Nephron (organoid): Measurements from ENCODE around the gene SEC16B.

Experiments
- H3K27ac Mint-ChIP-seq, 3 experiments: 2 replicates each; pipeline ENCODE4 v1.8.0; 2020; ENCODE audit warnings: mixed read lengths in 3 of 3, mild to moderate bottlenecking in 2 of 3, moderate library complexity in 1 of 3
- H3K27me3 Mint-ChIP-seq: 2 replicates; pipeline ENCODE4 v1.8.0; 2021; ENCODE audit warnings: low read depth, mild to moderate bottlenecking, moderate library complexity, mixed read lengths
- H3K36me3 Mint-ChIP-seq: 2 replicates; pipeline ENCODE4 v1.8.0; 2020; ENCODE audit warnings: low read depth, mixed read lengths
- H3K4me1 Mint-ChIP-seq: 2 replicates; pipeline ENCODE4 v1.8.0; 2020; ENCODE audit warnings: mixed read lengths
- H3K4me3 Mint-ChIP-seq, 3 experiments: 2 replicates each; pipeline ENCODE4 v1.8.0; 2020; ENCODE audit warnings: mild to moderate bottlenecking in 3 of 3, mixed read lengths in 3 of 3, moderate library complexity in 2 of 3
- H3K9me3 Mint-ChIP-seq: 2 replicates; pipeline ENCODE4 v1.8.0; 2020; ENCODE audit warnings: mixed read lengths
- CTCF ChIP-seq, 3 experiments: fragments of 200-600 bp; sonication (generic); IDR thresholded peaks; one replicate each; pipeline ENCODE4 v1.5.0; 2021; ENCODE audit warnings: antibody characterized with exemption in 3 of 3; ENCODE audit not compliant: unreplicated experiment in 3 of 3

SEC16B gene

DNA sequence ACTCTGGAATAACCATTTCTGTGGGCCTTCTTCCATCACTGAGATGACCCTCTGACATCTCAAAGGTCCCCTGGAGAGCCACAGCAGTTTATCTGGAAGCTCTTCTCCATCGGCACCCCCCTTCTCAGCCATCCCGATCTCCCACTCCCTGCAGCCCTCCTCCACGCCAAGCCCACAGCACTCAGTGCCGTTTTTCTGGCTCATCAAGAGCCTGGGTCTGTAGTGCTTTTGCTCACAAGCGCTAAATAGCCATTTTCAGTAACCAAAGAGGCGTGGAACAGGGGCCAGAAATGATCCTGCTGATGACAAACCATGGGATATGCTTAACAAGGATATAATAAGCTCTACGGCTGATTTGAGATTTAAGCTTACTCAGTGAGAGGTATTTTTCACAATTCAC lies 17.6 kb downstream of the SEC16B start:
- Mint-ChIP-seq H3K4me3 (no peak overlapping the region), H3K27me3 (peaks cover 4% of the 10 kb centered on the region), H3K36me3 (no peaks in the 10 kb centered on the region), H3K4me1 (peaks cover 12% of the 10 kb centered on the region), H3K9me3 (no peaks in the 10 kb centered on the region), H3K27ac (no peak overlapping the region)
- no peak for TF ChIP-seq CTCF (IDR thresholded peaks at IDR 0.05; ENCODE audit: unreplicated experiment in 3 of 3)

DNA sequence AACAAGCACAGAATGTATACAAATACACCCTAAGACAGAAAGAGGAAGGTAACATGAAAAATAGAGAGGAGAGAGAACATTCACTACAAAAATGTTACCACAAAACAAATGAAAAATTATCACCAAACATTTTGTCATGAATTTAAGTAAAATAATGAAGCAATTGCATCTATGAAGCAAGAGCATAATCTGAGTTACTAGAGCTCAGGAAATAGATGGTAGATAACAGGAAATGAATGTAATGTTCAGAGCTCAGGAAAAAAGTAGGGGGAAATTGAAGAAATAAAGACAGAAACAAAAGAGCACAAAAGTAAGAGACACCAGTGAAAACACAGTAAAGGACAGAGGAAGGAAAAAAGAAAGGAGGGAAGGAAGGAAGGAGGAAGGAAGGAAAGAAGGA lies 19.4 kb downstream of the SEC16B start:
- H3K4me1 Mint-ChIP-seq = peaks cover 28% of the 10 kb centered on the region
- H3K36me3 Mint-ChIP-seq = no peaks in the 10 kb centered on the region
- H3K27ac Mint-ChIP-seq = no peak overlapping the region
- no peak for TF ChIP-seq CTCF (IDR thresholded peaks at IDR 0.05; ENCODE audit: unreplicated experiment in 3 of 3)
- peaks cover 4% of the 10 kb centered on the region for H3K27me3 Mint-ChIP-seq
- no peaks in the 10 kb centered on the region for H3K9me3 Mint-ChIP-seq
- H3K4me3 Mint-ChIP-seq = no peak overlapping the region

GRCh38 chr1:177948336-177948972 lies 21.4 kb downstream of the SEC16B start:
- Mint-ChIP-seq H3K27ac (peak overlapping the region in 2 of 3 experiments; percentile 50 to 57), H3K4me1 (peaks cover 48% of the 10 kb centered on the region), H3K9me3 (no peaks in the 10 kb centered on the region), H3K27me3 (peaks cover 4% of the 10 kb centered on the region), H3K4me3 (no peak overlapping the region), H3K36me3 (no peaks in the 10 kb centered on the region)
- peak; percentile 89 to 91 (median 90) for TF ChIP-seq CTCF (IDR thresholded peaks at IDR 0.05; ENCODE audit: unreplicated experiment in 3 of 3)

GRCh38 chr1:177947623-177948022 lies 22.2 kb downstream of the SEC16B start:
- no peak for TF ChIP-seq CTCF (IDR thresholded peaks at IDR 0.05; ENCODE audit: unreplicated experiment in 3 of 3)
- Mint-ChIP-seq H3K36me3 (no peaks in the 10 kb centered on the region), H3K9me3 (no peaks in the 10 kb centered on the region), H3K27ac (peak overlapping the region in 1 of 3 experiments; percentile 50), H3K4me1 (peaks cover 55% of the 10 kb centered on the region), H3K27me3 (peaks cover 4% of the 10 kb centered on the region), H3K4me3 (no peak overlapping the region)

GRCh38 chr1:177945943-177946650 lies 23.8 kb downstream of the SEC16B start:
- Mint-ChIP-seq H3K4me3 (peak overlapping the region in 2 of 3 experiments; percentile 22 to 37), H3K36me3 (no peaks in the 10 kb centered on the region), H3K27ac (peak overlapping the region; percentile 52 to 81 (median 77)), H3K9me3 (no peaks in the 10 kb centered on the region), H3K27me3 (no peaks in the 10 kb centered on the region), H3K4me1 (peaks cover 61% of the 10 kb centered on the region)
- TF ChIP-seq CTCF (IDR thresholded peaks at IDR 0.05; ENCODE audit: unreplicated experiment in 3 of 3) = peak; percentile 82 to 94 (median 89)
